Astrocyte (in vitro differentiated cells and primary cell): ENCODE results near the gene CFAP97.

Experiments
- CTCF ChIP-seq: IDR thresholded peaks from 2 replicates; pipeline ENCODE4 v1.5.1; 2011; ENCODE audit warnings: low read depth, mild to moderate bottlenecking, inconsistent platforms, low read length, moderate library complexity; ENCODE audit not compliant: insufficient read depth
- EZH2 ChIP-seq: IDR thresholded peaks from 2 replicates; pipeline ENCODE4 v1.6.1; 2012; ENCODE audit warnings: mild to moderate bottlenecking, low read length, inconsistent platforms; ENCODE audit not compliant: insufficient read depth

DNA sequence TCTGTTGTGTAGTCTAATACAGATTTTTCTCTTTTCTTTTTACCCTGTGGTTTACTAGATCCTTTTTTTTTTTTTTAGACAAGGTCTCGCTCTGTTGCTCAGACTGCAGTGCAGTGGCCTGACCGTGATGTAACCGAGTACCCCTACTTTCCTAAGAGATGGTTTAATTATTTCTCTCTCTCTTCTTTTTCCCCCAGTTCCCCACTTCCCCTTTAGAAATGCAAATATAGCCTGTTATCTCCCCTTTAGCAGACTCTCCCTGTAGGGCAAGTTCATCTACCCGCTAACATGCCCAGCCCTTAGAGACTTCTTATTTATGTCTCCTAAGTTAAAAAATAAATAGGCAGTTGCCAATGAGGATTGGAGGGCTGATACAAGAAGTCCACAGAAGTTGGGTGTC is 10.1 kb upstream of the CFAP97 start:
- no peak for TF ChIP-seq CTCF
- TF ChIP-seq EZH2, result no peak
